WTC11 (cell line): ENCODE results near the gene CKB. TPM values are rescaled to one million over a fixed set of nuclear protein-coding genes. Genes with fewer than 3 reads are reported as not detected.

Experiments
- ATAC-seq: fragments of 200-7000 bp; cut with Tn5 transposase; 2 replicates; pipeline ENCODE4 v1.10.0; 2021; ENCODE audit warnings: mild to moderate bottlenecking, moderate library complexity
- CTCF ChIA-PET: fragments of 300-600 bp; sonication (Branson Sonifier 250); formaldehyde crosslinking; loops from one replicate; lab custom pipeline; 2021; ENCODE audit warnings: antibody characterized with exemption; lab: Charles Lee
- POLR2A ChIA-PET: fragments of 350-600 bp; sonication (Branson Sonifier 250); formaldehyde crosslinking; loops from one replicate; lab custom pipeline; 2021; ENCODE audit warnings: antibody characterized with exemption; lab: Charles Lee
- DNase-seq: peaks from one replicate; pipeline ENCODE4 v3.0.0; 2021; ENCODE audit warnings: low spot score
- H3K27ac Mint-ChIP-seq: 2 replicates; pipeline ENCODE4 v1.8.0; 2021; ENCODE audit warnings: mixed read lengths
- H3K27me3 Mint-ChIP-seq: 2 replicates; pipeline ENCODE4 v1.8.0; 2021; ENCODE audit warnings: low read depth, mild to moderate bottlenecking, moderate library complexity, mixed read lengths
- H3K36me3 Mint-ChIP-seq: 2 replicates; pipeline ENCODE4 v1.8.0; 2021; ENCODE audit warnings: mixed read lengths
- H3K4me1 Mint-ChIP-seq: 2 replicates; pipeline ENCODE4 v1.8.0; 2022; ENCODE audit warnings: mixed read lengths
- H3K4me3 Mint-ChIP-seq: 2 replicates; pipeline ENCODE4 v1.8.0; 2021; ENCODE audit warnings: mild to moderate bottlenecking, moderate library complexity, mixed read lengths
- H3K9me3 Mint-ChIP-seq: 2 replicates; pipeline ENCODE4 v1.8.0; 2021; ENCODE audit warnings: mixed read lengths
- AFF4 ChIP-seq: sonication (generic); formaldehyde crosslinking; IDR thresholded peaks from 2 replicates; pipeline ENCODE4 v1.8.1; 2023; ENCODE audit warnings: mild to moderate bottlenecking, missing genetic modification reagents, borderline replicate concordance
- ATF6 ChIP-seq: sonication (generic); formaldehyde crosslinking; IDR thresholded peaks from 2 replicates; pipeline ENCODE4 v1.8.1; 2023; ENCODE audit warnings: mild to moderate bottlenecking, missing genetic modification reagents
- E2F4 ChIP-seq: sonication (generic); formaldehyde crosslinking; IDR thresholded peaks from 2 replicates; pipeline ENCODE4 v1.8.1; 2022; ENCODE audit warnings: low read depth, mild to moderate bottlenecking, moderate library complexity, missing genetic modification reagents, borderline replicate concordance
- E2F5 ChIP-seq: sonication (generic); formaldehyde crosslinking; IDR thresholded peaks from 2 replicates; pipeline ENCODE4 v1.8.1; 2022; ENCODE audit warnings: mild to moderate bottlenecking, moderate library complexity, missing genetic modification reagents
- NFE2L1 ChIP-seq: sonication (generic); formaldehyde crosslinking; IDR thresholded peaks from 2 replicates; pipeline ENCODE4 v1.8.1; 2023; ENCODE audit warnings: missing genetic modification reagents
- SP1 ChIP-seq: sonication (generic); formaldehyde crosslinking; conservative IDR thresholded peaks from 2 replicates; pipeline ENCODE4 v1.8.1; 2022; ENCODE audit warnings: missing genetic modification reagents
- TEAD4 ChIP-seq: sonication (generic); formaldehyde crosslinking; IDR thresholded peaks from 2 replicates; pipeline ENCODE4 v1.8.0; 2022; ENCODE audit warnings: mild to moderate bottlenecking, missing genetic modification reagents
- ZBTB43 ChIP-seq: sonication (generic); formaldehyde crosslinking; IDR thresholded peaks from 2 replicates; pipeline ENCODE4 v1.8.1; 2023; ENCODE audit warnings: mild to moderate bottlenecking, missing genetic modification reagents
- ZNF423 ChIP-seq: fragments of 250-450 bp; sonication (Bioruptor Pico); IDR thresholded peaks from 2 replicates; pipeline ENCODE4 v2.1.2; 2022; ENCODE audit warnings: mild to moderate bottlenecking, moderate library complexity
- total RNA-seq: library from RNA; stranded (reverse); gene quantifications from 3 replicates; pipeline ENCODE4 v1.2.3, GENCODE V29; 2021
- TF ChIP-seq, protein P1 (sequence below): sonication (generic); formaldehyde crosslinking; IDR thresholded peaks from 2 replicates; pipeline ENCODE4 v1.8.0; 2023; ENCODE audit warnings: missing genetic modification reagents, mild to moderate bottlenecking, borderline replicate concordance
- TF ChIP-seq, protein P2 (sequence below): sonication (generic); formaldehyde crosslinking; IDR thresholded peaks from 2 replicates; pipeline ENCODE4 v1.8.0; 2022; ENCODE audit warnings: mild to moderate bottlenecking, missing genetic modification reagents
- TF ChIP-seq, protein P3 (sequence below): fragments of 200-600 bp; IDR thresholded peaks from 2 replicates; pipeline ENCODE4 v1.8.0; 2022; ENCODE audit warnings: antibody characterized with exemption
- TF ChIP-seq, protein P4 (sequence below): fragments of 250-450 bp; sonication (Bioruptor Pico); IDR thresholded peaks from 2 replicates; pipeline ENCODE4 v1.9.0; 2021; ENCODE audit warnings: mild to moderate bottlenecking

CKB gene
- total RNA-seq, 1 experiment from 2014 or later: 555 TPM

- POLR2A ChIA-PET: interaction anchor here (0.9 to 8.3 kb wide), 4 partner anchors 9 to 21 kb away, joined by 3 to 65 read pairs (median 4); partner anchors contain the start of gene TRMT61A
- TF ChIP-seq E2F5 (CRISPR knock-in tag) (0 out of 2 replicates have a peak, but pooled peaks have one; percentile 46), AFF4 (CRISPR knock-in tag) (no peak), ATF6 (no peak), ZBTB43 (CRISPR knock-in tag) (peak; percentile 86), ZNF423 (CRISPR knock-in tag) (peak; percentile 6; the same call in 1 of the 2 replicates), E2F4 (CRISPR knock-in tag) (peak; percentile 73; the same call in 1 of the 2 replicates), SP1 (CRISPR knock-in tag) (peak; percentile 67), TEAD4 (CRISPR knock-in tag) (0 out of 2 replicates have a peak, but pooled peaks have one; percentile 43), NFE2L1 (peak; percentile 54; the same call in 1 of the 2 replicates)
- TF ChIP-seq, protein P1, sequence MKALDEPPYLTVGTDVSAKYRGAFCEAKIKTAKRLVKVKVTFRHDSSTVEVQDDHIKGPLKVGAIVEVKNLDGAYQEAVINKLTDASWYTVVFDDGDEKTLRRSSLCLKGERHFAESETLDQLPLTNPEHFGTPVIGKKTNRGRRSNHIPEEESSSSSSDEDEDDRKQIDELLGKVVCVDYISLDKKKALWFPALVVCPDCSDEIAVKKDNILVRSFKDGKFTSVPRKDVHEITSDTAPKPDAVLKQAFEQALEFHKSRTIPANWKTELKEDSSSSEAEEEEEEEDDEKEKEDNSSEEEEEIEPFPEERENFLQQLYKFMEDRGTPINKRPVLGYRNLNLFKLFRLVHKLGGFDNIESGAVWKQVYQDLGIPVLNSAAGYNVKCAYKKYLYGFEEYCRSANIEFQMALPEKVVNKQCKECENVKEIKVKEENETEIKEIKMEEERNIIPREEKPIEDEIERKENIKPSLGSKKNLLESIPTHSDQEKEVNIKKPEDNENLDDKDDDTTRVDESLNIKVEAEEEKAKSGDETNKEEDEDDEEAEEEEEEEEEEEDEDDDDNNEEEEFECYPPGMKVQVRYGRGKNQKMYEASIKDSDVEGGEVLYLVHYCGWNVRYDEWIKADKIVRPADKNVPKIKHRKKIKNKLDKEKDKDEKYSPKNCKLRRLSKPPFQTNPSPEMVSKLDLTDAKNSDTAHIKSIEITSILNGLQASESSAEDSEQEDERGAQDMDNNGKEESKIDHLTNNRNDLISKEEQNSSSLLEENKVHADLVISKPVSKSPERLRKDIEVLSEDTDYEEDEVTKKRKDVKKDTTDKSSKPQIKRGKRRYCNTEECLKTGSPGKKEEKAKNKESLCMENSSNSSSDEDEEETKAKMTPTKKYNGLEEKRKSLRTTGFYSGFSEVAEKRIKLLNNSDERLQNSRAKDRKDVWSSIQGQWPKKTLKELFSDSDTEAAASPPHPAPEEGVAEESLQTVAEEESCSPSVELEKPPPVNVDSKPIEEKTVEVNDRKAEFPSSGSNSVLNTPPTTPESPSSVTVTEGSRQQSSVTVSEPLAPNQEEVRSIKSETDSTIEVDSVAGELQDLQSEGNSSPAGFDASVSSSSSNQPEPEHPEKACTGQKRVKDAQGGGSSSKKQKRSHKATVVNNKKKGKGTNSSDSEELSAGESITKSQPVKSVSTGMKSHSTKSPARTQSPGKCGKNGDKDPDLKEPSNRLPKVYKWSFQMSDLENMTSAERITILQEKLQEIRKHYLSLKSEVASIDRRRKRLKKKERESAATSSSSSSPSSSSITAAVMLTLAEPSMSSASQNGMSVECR (CRISPR knock-in tag): peak; percentile 55; the same call in 1 of the 2 replicates
- TF ChIP-seq, protein P2, sequence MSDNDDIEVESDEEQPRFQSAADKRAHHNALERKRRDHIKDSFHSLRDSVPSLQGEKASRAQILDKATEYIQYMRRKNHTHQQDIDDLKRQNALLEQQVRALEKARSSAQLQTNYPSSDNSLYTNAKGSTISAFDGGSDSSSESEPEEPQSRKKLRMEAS (CRISPR knock-in tag): peak; percentile 61; the same call in 1 of the 2 replicates
- TF ChIP-seq, protein P3, sequence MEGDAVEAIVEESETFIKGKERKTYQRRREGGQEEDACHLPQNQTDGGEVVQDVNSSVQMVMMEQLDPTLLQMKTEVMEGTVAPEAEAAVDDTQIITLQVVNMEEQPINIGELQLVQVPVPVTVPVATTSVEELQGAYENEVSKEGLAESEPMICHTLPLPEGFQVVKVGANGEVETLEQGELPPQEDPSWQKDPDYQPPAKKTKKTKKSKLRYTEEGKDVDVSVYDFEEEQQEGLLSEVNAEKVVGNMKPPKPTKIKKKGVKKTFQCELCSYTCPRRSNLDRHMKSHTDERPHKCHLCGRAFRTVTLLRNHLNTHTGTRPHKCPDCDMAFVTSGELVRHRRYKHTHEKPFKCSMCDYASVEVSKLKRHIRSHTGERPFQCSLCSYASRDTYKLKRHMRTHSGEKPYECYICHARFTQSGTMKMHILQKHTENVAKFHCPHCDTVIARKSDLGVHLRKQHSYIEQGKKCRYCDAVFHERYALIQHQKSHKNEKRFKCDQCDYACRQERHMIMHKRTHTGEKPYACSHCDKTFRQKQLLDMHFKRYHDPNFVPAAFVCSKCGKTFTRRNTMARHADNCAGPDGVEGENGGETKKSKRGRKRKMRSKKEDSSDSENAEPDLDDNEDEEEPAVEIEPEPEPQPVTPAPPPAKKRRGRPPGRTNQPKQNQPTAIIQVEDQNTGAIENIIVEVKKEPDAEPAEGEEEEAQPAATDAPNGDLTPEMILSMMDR: peak; percentile 35; the same call in 1 of the 2 replicates
- TF ChIP-seq, protein P4, sequence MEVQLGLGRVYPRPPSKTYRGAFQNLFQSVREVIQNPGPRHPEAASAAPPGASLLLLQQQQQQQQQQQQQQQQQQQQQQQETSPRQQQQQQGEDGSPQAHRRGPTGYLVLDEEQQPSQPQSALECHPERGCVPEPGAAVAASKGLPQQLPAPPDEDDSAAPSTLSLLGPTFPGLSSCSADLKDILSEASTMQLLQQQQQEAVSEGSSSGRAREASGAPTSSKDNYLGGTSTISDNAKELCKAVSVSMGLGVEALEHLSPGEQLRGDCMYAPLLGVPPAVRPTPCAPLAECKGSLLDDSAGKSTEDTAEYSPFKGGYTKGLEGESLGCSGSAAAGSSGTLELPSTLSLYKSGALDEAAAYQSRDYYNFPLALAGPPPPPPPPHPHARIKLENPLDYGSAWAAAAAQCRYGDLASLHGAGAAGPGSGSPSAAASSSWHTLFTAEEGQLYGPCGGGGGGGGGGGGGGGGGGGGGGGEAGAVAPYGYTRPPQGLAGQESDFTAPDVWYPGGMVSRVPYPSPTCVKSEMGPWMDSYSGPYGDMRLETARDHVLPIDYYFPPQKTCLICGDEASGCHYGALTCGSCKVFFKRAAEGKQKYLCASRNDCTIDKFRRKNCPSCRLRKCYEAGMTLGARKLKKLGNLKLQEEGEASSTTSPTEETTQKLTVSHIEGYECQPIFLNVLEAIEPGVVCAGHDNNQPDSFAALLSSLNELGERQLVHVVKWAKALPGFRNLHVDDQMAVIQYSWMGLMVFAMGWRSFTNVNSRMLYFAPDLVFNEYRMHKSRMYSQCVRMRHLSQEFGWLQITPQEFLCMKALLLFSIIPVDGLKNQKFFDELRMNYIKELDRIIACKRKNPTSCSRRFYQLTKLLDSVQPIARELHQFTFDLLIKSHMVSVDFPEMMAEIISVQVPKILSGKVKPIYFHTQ (CRISPR knock-in tag): no peak
Measured at GRCh38 chr14:103520657-103521437, 1.8 kb downstream of the CKB start.

More at GRCh38 chr14:103520657-103521437, 1.8 kb downstream of the CKB start:
- no peaks in the 10 kb centered on the region for H3K9me3 Mint-ChIP-seq
- CTCF ChIA-PET: interaction anchor here (0.6 to 12.2 kb wide), 12 partner anchors 8 to 416 kb away, joined by 3 to 455 read pairs (median 8); partner anchors contain the start of genes BAG5 and TRMT61A
- H3K27me3 Mint-ChIP-seq: peaks cover 27% of the 10 kb centered on the region
- peaks cover 22% of the 10 kb centered on the region for H3K4me1 Mint-ChIP-seq
- H3K4me3 Mint-ChIP-seq: peak overlapping the region; percentile 54
- H3K36me3 Mint-ChIP-seq: peaks cover 12% of the 10 kb centered on the region
- ATAC-seq (peak; percentile 8), DNase-seq (peak; percentile 79)
- no peak overlapping the region for H3K27ac Mint-ChIP-seq
